BLaER1 treated with 17β-estradiol and CSF1 and Interleukin-3, amounts not matched to agents 10 nM and 100 nM (cell line): ENCODE data around the gene CCND1.

Experiments used
- H3K27ac ChIP-seq, 11 experiments: shearing (Covaris generic); formaldehyde crosslinking; 2 replicates each; pipeline ENCODE4 v1.8.1; 2022
- H3K27me3 ChIP-seq, 11 experiments: shearing (Covaris generic); formaldehyde crosslinking; 2 replicates each; pipeline ENCODE4 v1.8.1; 2022
- H3K36me3 ChIP-seq, 11 experiments: shearing (Covaris generic); formaldehyde crosslinking; 2 replicates each; pipeline ENCODE4 v1.8.1; 2022
- H3K4me1 ChIP-seq, 10 experiments: shearing (Covaris generic); formaldehyde crosslinking; 2 replicates each; pipeline ENCODE4 v1.8.1; 2022
- H3K4me2 ChIP-seq, 11 experiments: shearing (Covaris generic); formaldehyde crosslinking; 2 replicates each; pipeline ENCODE4 v1.8.1; 2022
- H3K4me3 ChIP-seq, 10 experiments: shearing (Covaris generic); formaldehyde crosslinking; 2 replicates each; pipeline ENCODE4 v1.8.1; 2022
- H3K9ac ChIP-seq, 11 experiments: shearing (Covaris generic); formaldehyde crosslinking; 2 replicates each; pipeline ENCODE4 v1.8.1; 2022
- H3K9me3 ChIP-seq, 11 experiments: shearing (Covaris generic); formaldehyde crosslinking; replicated peaks in 1 of 11; 2 replicates each; pipeline ENCODE4 v1.8.1; 2022
- H4K20me1 ChIP-seq, 11 experiments: shearing (Covaris generic); formaldehyde crosslinking; 2 replicates each; pipeline ENCODE4 v1.8.1; 2022
- Cebpa-rat ChIP-seq, 11 experiments: shearing (Covaris generic); IDR thresholded peaks; 2 replicates each; pipeline ENCODE4 v1.8.1; 2022

The CCND1 gene

GRCh38 chr11:69636512-69637197 is 4.3 kb upstream of the CCND1 start:
- Histone ChIP-seq H3K27ac (no peak overlapping the region), H3K4me3 (peak overlapping the region in 3 of 10 experiments; percentile 36 to 66 (median 55); a peak in 2 of 20 replicates), H3K4me1 (peaks cover 34 to 39% (median 36%) of the 10 kb centered on the region in 10 experiments), H3K27me3 (peaks cover 79 to 90% (median 88%) of the 10 kb centered on the region in 11 experiments), H3K36me3 (no peaks in the 10 kb centered on the region), H3K9me3 (no peaks in the 10 kb centered on the region), H4K20me1 (peaks cover 0 to 70% (median 50%) of the 10 kb centered on the region in 11 experiments; a peak in 17 of 22 replicates), H3K9ac (no peak overlapping the region), H3K4me2 (peak overlapping the region in 7 of 11 experiments; percentile 77 to 90 (median 84); a peak in 8 of 22 replicates)
- TF ChIP-seq Cebpa-rat (IDR thresholded peaks at IDR 0.05), result 0 out of 22 replicates have a peak, but pooled peaks of 1 of the 11 experiments have one; percentile 15

- H3K27ac ChIP-seq, result no peak overlapping the region
- no peak overlapping the region for H3K9ac ChIP-seq
- peak overlapping the region in 8 of 10 experiments; percentile 36 to 66 (median 50); a peak in 10 of 20 replicates for H3K4me3 ChIP-seq
- no peaks in the 10 kb centered on the region for H3K36me3 ChIP-seq
- H3K9me3 ChIP-seq, result no peaks in the 10 kb centered on the region
- H4K20me1 ChIP-seq, result peaks cover 0 to 70% (median 50%) of the 10 kb centered on the region in 11 experiments; a peak in 17 of 22 replicates
- no peak for TF ChIP-seq Cebpa-rat (IDR thresholded peaks at IDR 0.05)
- H3K4me2 ChIP-seq, result peak overlapping the region; percentile 70 to 90 (median 83)
- H3K27me3 ChIP-seq, result peaks cover 87 to 97% (median 95%) of the 10 kb centered on the region in 11 experiments
- H3K4me1 ChIP-seq, result peaks cover 34 to 46% (median 40%) of the 10 kb centered on the region in 10 experiments
Measured at GRCh38 chr11:69637198-69637940, 3.6 kb upstream of the CCND1 start.

GRCh38 chr11:69637941-69638871 is 2.8 kb upstream of the CCND1 start:
- Histone ChIP-seq H3K4me2 (peak overlapping the region; percentile 70 to 90 (median 83)), H3K27ac (no peak overlapping the region), H3K4me1 (peaks cover 34 to 47% (median 40%) of the 10 kb centered on the region in 10 experiments), H3K9me3 (no peaks in the 10 kb centered on the region), H4K20me1 (peaks cover 0 to 70% (median 50%) of the 10 kb centered on the region in 11 experiments; a peak in 17 of 22 replicates), H3K4me3 (peak overlapping the region; percentile 26 to 66 (median 48); a peak in 19 of 20 replicates), H3K27me3 (peaks cover 95 to 100% (median 100%) of the 10 kb centered on the region in 11 experiments), H3K36me3 (no peaks in the 10 kb centered on the region), H3K9ac (peak overlapping the region in 2 of 11 experiments; percentile 5 to 43; a peak in 2 of 22 replicates)
- TF ChIP-seq Cebpa-rat (IDR thresholded peaks at IDR 0.05), result no peak

GRCh38 chr11:69638941-69639681 is 1.8 kb upstream of the CCND1 start:
- H3K4me3 ChIP-seq, result peak overlapping the region; percentile 26 to 66 (median 48); a peak in 19 of 20 replicates
- H3K9ac ChIP-seq, result peak overlapping the region in 3 of 11 experiments; percentile 5 to 48 (median 43); a peak in 3 of 22 replicates
- no peak for TF ChIP-seq Cebpa-rat (IDR thresholded peaks at IDR 0.05)
- peaks cover 34 to 48% (median 41%) of the 10 kb centered on the region in 10 experiments for H3K4me1 ChIP-seq
- peaks cover 0 to 73% (median 54%) of the 10 kb centered on the region in 11 experiments; a peak in 17 of 22 replicates for H4K20me1 ChIP-seq
- H3K36me3 ChIP-seq, result no peaks in the 10 kb centered on the region
- H3K27me3 ChIP-seq, result peaks cover 91 to 99% (median 96%) of the 10 kb centered on the region in 11 experiments
- H3K9me3 ChIP-seq, result no peaks in the 10 kb centered on the region
- H3K4me2 ChIP-seq, result peak overlapping the region; percentile 70 to 90 (median 83)
- no peak overlapping the region for H3K27ac ChIP-seq

GRCh38 chr11:69639831-69640230 is 1.1 kb upstream of the CCND1 start:
- Histone ChIP-seq H3K4me3 (peak overlapping the region in 1 of 10 experiments; percentile 43; a peak in 2 of 20 replicates), H3K36me3 (no peaks in the 10 kb centered on the region), H3K4me1 (peaks cover 34 to 48% (median 41%) of the 10 kb centered on the region in 10 experiments), H3K27ac (no peak overlapping the region), H3K4me2 (peak overlapping the region in 3 of 11 experiments; percentile 67 to 97 (median 97); a peak in 5 of 22 replicates), H3K9ac (no peak overlapping the region), H3K9me3 (no peaks in the 10 kb centered on the region), H3K27me3 (peaks cover 83 to 97% (median 91%) of the 10 kb centered on the region in 11 experiments), H4K20me1 (peaks cover 0 to 75% (median 58%) of the 10 kb centered on the region in 11 experiments; a peak in 17 of 22 replicates)
- no peak for TF ChIP-seq Cebpa-rat (IDR thresholded peaks at IDR 0.05)

GRCh38 chr11:69640260-69640994 is 529 bp upstream of the CCND1 start:
- Histone ChIP-seq H3K4me3 (peak overlapping the region in 7 of 10 experiments; percentile 23 to 53 (median 43); a peak in 13 of 20 replicates), H3K27me3 (peaks cover 77 to 95% (median 85%) of the 10 kb centered on the region in 11 experiments), H4K20me1 (peaks cover 0 to 76% (median 58%) of the 10 kb centered on the region in 11 experiments; a peak in 17 of 22 replicates), H3K4me1 (peaks cover 34 to 48% (median 41%) of the 10 kb centered on the region in 10 experiments), H3K9ac (no peak overlapping the region), H3K4me2 (peak overlapping the region; percentile 53 to 97 (median 74)), H3K36me3 (no peaks in the 10 kb centered on the region), H3K9me3 (no peaks in the 10 kb centered on the region), H3K27ac (no peak overlapping the region)
- no peak for TF ChIP-seq Cebpa-rat (IDR thresholded peaks at IDR 0.05)
